Measurements from ENCODE around the gene L3MBTL2. TPM values are rescaled to one million over a fixed set of nuclear protein-coding genes. Genes with fewer than 3 reads are reported as not detected.
A peak's percentile ranks its signal among the peaks of the same experiment; 100 is the strongest.

The L3MBTL2 gene
- total RNA-seq, 1 experiment from 2014 or later: 33.6 TPM

DNA sequence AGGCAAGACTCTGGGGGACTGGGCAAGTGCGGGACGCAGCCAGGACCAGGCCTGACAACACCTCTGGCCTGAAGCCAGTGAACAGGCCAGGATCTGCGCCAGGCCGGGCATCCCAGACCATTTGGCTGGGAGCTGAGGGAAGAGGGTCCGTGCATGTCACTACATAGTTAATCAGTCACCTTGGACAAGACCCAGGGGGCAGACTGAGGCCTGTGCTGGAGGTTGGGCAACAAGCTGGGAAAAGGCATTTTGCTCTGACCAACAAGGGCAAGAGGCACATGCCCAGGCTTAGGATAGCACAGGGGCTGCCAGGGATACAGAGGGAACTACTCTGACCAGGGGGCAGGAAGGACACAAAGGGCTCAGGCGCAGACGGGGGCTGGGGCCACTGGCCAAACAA, 42.6 kb downstream of the L3MBTL2 start:
- no peaks in the 10 kb centered on the region for H3K4me1 Mint-ChIP-seq
- DNase-seq: no peak
- Histone ChIP-seq H3K56ac (ENCODE audit: insufficient read length, low read depth, low read length) (no peak overlapping the region), H3K79me1 (ENCODE audit: insufficient read depth, low read depth, low read length, poor library complexity, severe bottlenecking) (no peaks in the 10 kb centered on the region), H4K5ac (ENCODE audit: insufficient read length, low read depth, low read length) (no peak overlapping the region), H3K27ac (ENCODE audit: insufficient read length, low read depth, low read length) (no peak overlapping the region), H3K4ac (ENCODE audit: low read depth, low read length) (no peak overlapping the region), H3K9ac (ENCODE audit: extremely low read depth, insufficient read length, low read length) (no peak overlapping the region), H3K9me3 (ENCODE audit: control insufficient read depth, low read depth, low read length) (no peaks in the 10 kb centered on the region), H3K23ac (ENCODE audit: insufficient read length, low read depth, low read length) (no peak overlapping the region), H2BK12ac (ENCODE audit: insufficient read length, low read depth, low read length) (no peak overlapping the region), H3K79me2 (ENCODE audit: insufficient read depth, low read length) (no peaks in the 10 kb centered on the region), H3K4me2 (ENCODE audit: insufficient read depth, insufficient read length, low read length) (no peak overlapping the region), H4K20me1 (ENCODE audit: control insufficient read depth, insufficient read depth, insufficient read length) (no peaks in the 10 kb centered on the region), H3K18ac (ENCODE audit: insufficient read length, low read depth, low read length) (no peak overlapping the region), H3K27me3 (ENCODE audit: insufficient read depth, low read length) (no peaks in the 10 kb centered on the region), H3K23me2 (ENCODE audit: insufficient read length, low read depth, low read length, poor library complexity, severe bottlenecking) (no peaks in the 10 kb centered on the region), H2BK5ac (ENCODE audit: insufficient read length, low read length) (no peak overlapping the region), H2BK120ac (ENCODE audit: low read depth, low read length, poor library complexity, severe bottlenecking) (no peak overlapping the region), H2BK15ac (ENCODE audit: low read depth, low read length) (no peak overlapping the region), H2AFZ (ENCODE audit: low read length) (no peak overlapping the region), H3K14ac (ENCODE audit: insufficient read depth, low read length) (no peak overlapping the region), H2BK20ac (ENCODE audit: low read depth, low read length, poor library complexity, severe bottlenecking) (no peak overlapping the region), H3K4me1 (ENCODE audit: insufficient read depth, low read length) (no peaks in the 10 kb centered on the region), H4K91ac (ENCODE audit: insufficient read length, low read depth, low read length) (no peak overlapping the region), H2AK5ac (ENCODE audit: insufficient read length, low read length) (no peak overlapping the region), H4K8ac (replicated peaks; ENCODE audit: insufficient read length, low read depth, low read length) (no peak overlapping the region), H3T11ph (ENCODE audit: low read length) (no peak overlapping the region)
- no peaks in the 10 kb centered on the region for H3K9me3 Mint-ChIP-seq
- peak overlapping the region in 2 of 3 experiments; percentile 44 to 54; a peak in 3 of 7 replicates for H3K27ac Mint-ChIP-seq
- peaks cover 25 to 68% (median 54%) of the 10 kb centered on the region in 3 experiments; a peak in 6 of 7 replicates for H3K36me3 Mint-ChIP-seq (ENCODE audit: insufficient read depth in 1 of 3, low read depth in 3 of 3)
- no CpG with 5 or more reads among the region's 7 CpGs for WGBS (ENCODE audit: extremely low coverage, insufficient read length, low lambda C conversion rate)
- no peaks in the 10 kb centered on the region for H3K27me3 Mint-ChIP-seq (ENCODE audit: low read depth)
- no peak overlapping the region for H3K4me3 Mint-ChIP-seq
- TF ChIP-seq, protein P1, sequence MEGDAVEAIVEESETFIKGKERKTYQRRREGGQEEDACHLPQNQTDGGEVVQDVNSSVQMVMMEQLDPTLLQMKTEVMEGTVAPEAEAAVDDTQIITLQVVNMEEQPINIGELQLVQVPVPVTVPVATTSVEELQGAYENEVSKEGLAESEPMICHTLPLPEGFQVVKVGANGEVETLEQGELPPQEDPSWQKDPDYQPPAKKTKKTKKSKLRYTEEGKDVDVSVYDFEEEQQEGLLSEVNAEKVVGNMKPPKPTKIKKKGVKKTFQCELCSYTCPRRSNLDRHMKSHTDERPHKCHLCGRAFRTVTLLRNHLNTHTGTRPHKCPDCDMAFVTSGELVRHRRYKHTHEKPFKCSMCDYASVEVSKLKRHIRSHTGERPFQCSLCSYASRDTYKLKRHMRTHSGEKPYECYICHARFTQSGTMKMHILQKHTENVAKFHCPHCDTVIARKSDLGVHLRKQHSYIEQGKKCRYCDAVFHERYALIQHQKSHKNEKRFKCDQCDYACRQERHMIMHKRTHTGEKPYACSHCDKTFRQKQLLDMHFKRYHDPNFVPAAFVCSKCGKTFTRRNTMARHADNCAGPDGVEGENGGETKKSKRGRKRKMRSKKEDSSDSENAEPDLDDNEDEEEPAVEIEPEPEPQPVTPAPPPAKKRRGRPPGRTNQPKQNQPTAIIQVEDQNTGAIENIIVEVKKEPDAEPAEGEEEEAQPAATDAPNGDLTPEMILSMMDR (conservative IDR thresholded peaks at IDR 0.05): no peak
